ENCODE results near the gene SPOPL.

- TF ChIP-seq RFX5 (IDR thresholded peaks at IDR 0.05; ENCODE audit: low read length) (no peak), CTCF (IDR thresholded peaks at IDR 0.05) (no peak), GABPA (IDR thresholded peaks at IDR 0.05; ENCODE audit: low read depth) (no peak), ZBTB33 (IDR thresholded peaks at IDR 0.05; ENCODE audit: borderline replicate concordance, low read depth) (no peak), SMC3 (IDR thresholded peaks at IDR 0.05; ENCODE audit: low read depth, low read length) (no peak), EZH2phosphoT487 (IDR thresholded peaks at IDR 0.05; ENCODE audit: borderline replicate concordance, low read depth) (no peak)
These were observed 1.9 kb upstream of the SPOPL start for GRCh38 chr2:138499684-138500083.

Measured in SK-N-SH (cell line).